ENCODE results near the gene PCNX2.

GRCh38 chr1:233326811-233327650, 31.5 kb upstream of the PCNX2 start:
- TF ChIP-seq, protein P1, sequence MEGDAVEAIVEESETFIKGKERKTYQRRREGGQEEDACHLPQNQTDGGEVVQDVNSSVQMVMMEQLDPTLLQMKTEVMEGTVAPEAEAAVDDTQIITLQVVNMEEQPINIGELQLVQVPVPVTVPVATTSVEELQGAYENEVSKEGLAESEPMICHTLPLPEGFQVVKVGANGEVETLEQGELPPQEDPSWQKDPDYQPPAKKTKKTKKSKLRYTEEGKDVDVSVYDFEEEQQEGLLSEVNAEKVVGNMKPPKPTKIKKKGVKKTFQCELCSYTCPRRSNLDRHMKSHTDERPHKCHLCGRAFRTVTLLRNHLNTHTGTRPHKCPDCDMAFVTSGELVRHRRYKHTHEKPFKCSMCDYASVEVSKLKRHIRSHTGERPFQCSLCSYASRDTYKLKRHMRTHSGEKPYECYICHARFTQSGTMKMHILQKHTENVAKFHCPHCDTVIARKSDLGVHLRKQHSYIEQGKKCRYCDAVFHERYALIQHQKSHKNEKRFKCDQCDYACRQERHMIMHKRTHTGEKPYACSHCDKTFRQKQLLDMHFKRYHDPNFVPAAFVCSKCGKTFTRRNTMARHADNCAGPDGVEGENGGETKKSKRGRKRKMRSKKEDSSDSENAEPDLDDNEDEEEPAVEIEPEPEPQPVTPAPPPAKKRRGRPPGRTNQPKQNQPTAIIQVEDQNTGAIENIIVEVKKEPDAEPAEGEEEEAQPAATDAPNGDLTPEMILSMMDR (IDR thresholded peaks at IDR 0.05 in 2 of 3, conservative IDR thresholded peaks at IDR 0.05 in 1 of 3; ENCODE audit: borderline replicate concordance in 1 of 3, insufficient read depth in 1 of 3, low read depth in 2 of 3, low read length in 2 of 3) = no peak
- TF ChIP-seq, protein P2, sequence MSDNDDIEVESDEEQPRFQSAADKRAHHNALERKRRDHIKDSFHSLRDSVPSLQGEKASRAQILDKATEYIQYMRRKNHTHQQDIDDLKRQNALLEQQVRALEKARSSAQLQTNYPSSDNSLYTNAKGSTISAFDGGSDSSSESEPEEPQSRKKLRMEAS (IDR thresholded peaks at IDR 0.05) = peak; percentile 54; the same call in 1 of the 2 replicates
- TF ChIP-seq RAD21 (IDR thresholded peaks at IDR 0.05; ENCODE audit: low read depth) (no peak), POLR2A (IDR thresholded peaks at IDR 0.05; ENCODE audit: borderline replicate concordance, extremely low read depth, insufficient read depth, insufficient read length) (no peak), JUND (IDR thresholded peaks at IDR 0.05) (no peak)

Data from HCT116 (cell line).